Testis (tissue), 5 donors: ENCODE measurements around the gene OOSP2. TPM values are rescaled to one million over a fixed set of nuclear protein-coding genes. Genes with fewer than 3 reads are reported as not detected.
A peak's percentile ranks its signal among the peaks of the same experiment; 100 is the strongest.

ENCODE experiments used
- DNase-seq: peaks from one replicate; pipeline ENCODE4 v3.0.0-alpha.2; 2019
- H3K27ac ChIP-seq, 2 donors: fragments of 200-600 bp; sonication (generic); one replicate each; pipeline ENCODE4 v1.5.1; 2019
- H3K27me3 ChIP-seq: fragments of 200-600 bp; sonication (generic); one replicate; pipeline ENCODE4 v1.5.1; 2019
- H3K36me3 ChIP-seq: fragments of 200-600 bp; sonication (generic); one replicate; pipeline ENCODE4 v1.5.1; 2017; ENCODE audit warnings: low read depth; ENCODE audit errors: missing control alignments
- H3K4me1 ChIP-seq: fragments of 200-600 bp; sonication (generic); one replicate; pipeline ENCODE4 v1.5.1; 2019
- H3K4me3 ChIP-seq, 2 donors: fragments of 200-600 bp; sonication (generic); one replicate each; pipeline ENCODE4 v1.5.1; 2017 to 2019
- H3K9me3 ChIP-seq: fragments of 200-600 bp; sonication (generic); one replicate; pipeline ENCODE4 v1.5.1; 2017
- CTCF ChIP-seq, 3 experiments: fragments of 450-650 bp in 2 of 3; fragments of 200-600 bp in 1 of 3; sonication (generic) in 1 of 3; IDR thresholded peaks; one replicate each; pipeline ENCODE4 v1.5.1; 2016 to 2019; ENCODE audit warnings: antibody characterized with exemption in 3 of 3, mild to moderate bottlenecking in 2 of 3, moderate library complexity in 1 of 3
- POLR2A ChIP-seq: fragments of 450-650 bp; IDR thresholded peaks from one replicate; pipeline ENCODE4 v1.6.1; 2017; ENCODE audit warnings: antibody characterized with exemption, mild to moderate bottlenecking, moderate library complexity
- WGBS, 2 donors: methylation state at CpG; one replicate each; pipeline ENCODE4 v1.1.5; 2018; 5-methylcytosine and 5-hydroxymethylcytosine counted together
- intact Hi-C: fragments of 100-400 bp; cut with DNase I; formaldehyde crosslinking; loops from one replicate; pipeline ENCODE4 v1.15.1; 2023; ENCODE audit warnings: low total_unique reads
- long read RNA-seq, 2 donors: transcript quantifications; one replicate each; lab custom pipeline, GENCODE V29; 2026
- polyA plus RNA-seq: library from polyadenylated mRNA; stranded (reverse); fragments of 350-450 nt; fragmentation: Illumina TruSeq; extraction: RNeasy Lipid Tissue Mini Kit (QIAGEN cat#74804); gene quantifications from one replicate; pipeline ENCODE4 v1.2.3, GENCODE V29; 2014; ENCODE audit warnings: low read depth, low replicate concordance; ENCODE audit not compliant: insufficient read depth
- total RNA-seq, 2 donors: library from RNA; depleted of rRNA; stranded (reverse); fragments of >200 nt; gene quantifications; one replicate each; pipeline ENCODE4 v1.2.3, GENCODE V29; 2016

OOSP2 gene
- total RNA-seq, result 10 to 100 TPM; 50.2 to 73.2 TPM
- polyA plus RNA-seq, result 41.9 TPM
- long read RNA-seq, donor 1, result 0 reads
- long read RNA-seq, donor 2, result 0 reads

- Histone ChIP-seq H3K9me3 (no peaks in the 10 kb centered on the region), H3K27me3 (no peaks in the 10 kb centered on the region), H3K4me3 (peak within 1 kb of the TSS in 1 of 2 donors; percentile 32), H3K4me1 (no peaks in the 10 kb centered on the region), H3K36me3 (no peaks in the 10 kb centered on the region), H3K27ac (peak within 1 kb of the TSS; percentile 75 to 76)
- DNase-seq, result no peak
- intact Hi-C loops, result no loop called here
- TF ChIP-seq CTCF (IDR thresholded peaks at IDR 0.05) (no peak), POLR2A (no peak)
- WGBS, 2 donors, result 60 to 66% methylated on average over 8 of the region's 8 CpGs
Measured at GRCh38 chr11:60040109-60040508, at the start of gene OOSP2. Gene OOSP2, plus strand, starts transcription at chr11:60040409. Its CDS starts 51 bp downstream, at chr11:60040460.

- H3K9me3 ChIP-seq, result no peaks in the 10 kb centered on the region
- TF ChIP-seq CTCF (IDR thresholded peaks at IDR 0.05), result no peak
- no peak for TF ChIP-seq POLR2A
- 83 to 88% methylated on average over 1 of the region's 1 CpG for WGBS, 2 donors
- no peaks in the 10 kb centered on the region for H3K36me3 ChIP-seq
- no peaks in the 10 kb centered on the region for H3K4me1 ChIP-seq
- no peak overlapping the region for H3K27ac ChIP-seq
- no peak overlapping the region for H3K4me3 ChIP-seq
- intact Hi-C loops, result no loop called here
- no peak for DNase-seq
- no peaks in the 10 kb centered on the region for H3K27me3 ChIP-seq
Measured at GRCh38 chr11:59990421-59990820, 49.8 kb upstream of the OOSP2 start.

GRCh38 chr11:59992425-59992824, 47.8 kb upstream of the OOSP2 start:
- Histone ChIP-seq H3K36me3 (no peaks in the 10 kb centered on the region), H3K27ac (no peak overlapping the region), H3K27me3 (no peaks in the 10 kb centered on the region), H3K9me3 (no peaks in the 10 kb centered on the region), H3K4me3 (no peak overlapping the region), H3K4me1 (no peaks in the 10 kb centered on the region)
- intact Hi-C loops, result no loop called here
- TF ChIP-seq POLR2A, result no peak
- TF ChIP-seq CTCF (IDR thresholded peaks at IDR 0.05), result no peak
- no peak for DNase-seq
- WGBS, 2 donors, result 82 to 87% methylated on average over 5 of the region's 5 CpGs

- Histone ChIP-seq H3K36me3 (no peaks in the 10 kb centered on the region), H3K27ac (no peak overlapping the region), H3K4me3 (no peak overlapping the region), H3K4me1 (no peaks in the 10 kb centered on the region), H3K27me3 (no peaks in the 10 kb centered on the region), H3K9me3 (no peaks in the 10 kb centered on the region)
- TF ChIP-seq CTCF (IDR thresholded peaks at IDR 0.05), result no peak
- TF ChIP-seq POLR2A, result no peak
- intact Hi-C loops, result no loop called here
- no peak for DNase-seq
- WGBS, 2 donors, result 72 to 88% methylated on average over 2 of the region's 2 CpGs
Measured at GRCh38 chr11:59997800-59998199, 42.4 kb upstream of the OOSP2 start.

GRCh38 chr11:59999691-60000090, 40.5 kb upstream of the OOSP2 start:
- intact Hi-C loops, result no loop called here
- WGBS, 2 donors, result 76 to 77% methylated on average over 4 of the region's 4 CpGs

More at GRCh38 chr11:59999691-60000090, 40.5 kb upstream of the OOSP2 start:
- Histone ChIP-seq H3K27me3 (no peaks in the 10 kb centered on the region), H3K27ac (no peak overlapping the region), H3K36me3 (no peaks in the 10 kb centered on the region), H3K9me3 (no peaks in the 10 kb centered on the region), H3K4me1 (no peaks in the 10 kb centered on the region), H3K4me3 (no peak overlapping the region)
- DNase-seq, result no peak
- TF ChIP-seq POLR2A, result no peak
- TF ChIP-seq CTCF (IDR thresholded peaks at IDR 0.05), result no peak
